Lower leg skin (tissue), 4 donors: ENCODE results near the gene GPR37. TPM values are rescaled to one million over a fixed set of nuclear protein-coding genes. Genes with fewer than 3 reads are reported as not detected.

Experiments
- DNase-seq, 2 donors: peaks; one replicate each; pipeline ENCODE4 v3.0.0-alpha.2; 2019; ENCODE audit warnings: low spot score in 2 of 2
- H3K4me3 ChIP-seq: fragments of 200-600 bp; sonication (generic); 2 replicates; pipeline ENCODE4 v1.5.1; 2017; ENCODE audit warnings: mild to moderate bottlenecking, low read depth; ENCODE audit not compliant: poor library complexity, severe bottlenecking
- POLR2A ChIP-seq, 2 donors: fragments of 450-650 bp; IDR thresholded peaks; one replicate each; pipeline ENCODE4 v1.6.1; 2016 to 2017; ENCODE audit warnings: antibody characterized with exemption in 2 of 2, mild to moderate bottlenecking in 1 of 2, moderate library complexity in 1 of 2
- WGBS, 2 donors: methylation state at CpG; one replicate each; pipeline ENCODE4 v1.1.5; 2018; 5-methylcytosine and 5-hydroxymethylcytosine counted together
- intact Hi-C: fragments of 100-400 bp; cut with DNase I; formaldehyde crosslinking; loops from one replicate; pipeline ENCODE4 v1.15.0; 2023; ENCODE audit warnings: low total_unique reads
- total RNA-seq, 4 donors: library from RNA; depleted of rRNA; stranded (reverse); fragments of >200 nt; gene quantifications; one replicate each; pipeline ENCODE4 v1.1.0, GENCODE V29; 2016
- TF ChIP-seq, protein P1 (sequence below), 3 donors: fragments of 450-650 bp; IDR thresholded peaks; one replicate each; pipeline ENCODE4 v1.5.1; 2016; ENCODE audit warnings: antibody characterized with exemption in 3 of 3, mild to moderate bottlenecking in 3 of 3, moderate library complexity in 2 of 3

The GPR37 gene
- total RNA-seq, 4 donors from 2014 or later, result 3.9 to 8.0 (median 5.3) TPM

DNA sequence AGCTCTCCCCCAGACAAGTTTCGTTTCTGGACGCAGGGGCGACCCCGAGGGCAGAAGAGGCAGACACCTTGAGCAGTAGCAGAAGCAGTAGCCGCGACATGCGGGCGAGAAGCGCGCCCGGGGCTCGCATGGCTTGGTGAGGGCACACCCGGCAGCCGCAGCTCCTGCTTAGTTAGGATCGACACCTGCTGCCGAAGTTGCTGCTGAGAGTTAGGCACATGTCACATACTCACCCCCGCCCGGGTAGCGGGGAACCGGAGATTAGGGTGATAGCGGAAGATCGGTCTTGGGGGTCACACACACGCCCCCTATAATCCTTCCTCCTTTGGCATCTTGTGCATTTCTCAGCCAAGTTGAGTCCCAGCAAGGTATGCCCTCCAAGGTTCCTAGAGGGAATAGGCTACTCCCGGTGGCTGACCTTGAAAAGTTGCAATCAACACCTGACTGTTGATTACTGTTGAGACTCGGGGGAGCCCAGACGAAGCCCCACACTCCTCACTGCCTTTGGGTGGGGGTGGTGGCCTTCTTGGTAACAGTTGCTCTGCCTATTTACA is 668 bp downstream of the GPR37 start:
- intact Hi-C loops, result no loop called here
- no peak for TF ChIP-seq POLR2A (IDR thresholded peaks at IDR 0.05)
- TF ChIP-seq, protein P1, sequence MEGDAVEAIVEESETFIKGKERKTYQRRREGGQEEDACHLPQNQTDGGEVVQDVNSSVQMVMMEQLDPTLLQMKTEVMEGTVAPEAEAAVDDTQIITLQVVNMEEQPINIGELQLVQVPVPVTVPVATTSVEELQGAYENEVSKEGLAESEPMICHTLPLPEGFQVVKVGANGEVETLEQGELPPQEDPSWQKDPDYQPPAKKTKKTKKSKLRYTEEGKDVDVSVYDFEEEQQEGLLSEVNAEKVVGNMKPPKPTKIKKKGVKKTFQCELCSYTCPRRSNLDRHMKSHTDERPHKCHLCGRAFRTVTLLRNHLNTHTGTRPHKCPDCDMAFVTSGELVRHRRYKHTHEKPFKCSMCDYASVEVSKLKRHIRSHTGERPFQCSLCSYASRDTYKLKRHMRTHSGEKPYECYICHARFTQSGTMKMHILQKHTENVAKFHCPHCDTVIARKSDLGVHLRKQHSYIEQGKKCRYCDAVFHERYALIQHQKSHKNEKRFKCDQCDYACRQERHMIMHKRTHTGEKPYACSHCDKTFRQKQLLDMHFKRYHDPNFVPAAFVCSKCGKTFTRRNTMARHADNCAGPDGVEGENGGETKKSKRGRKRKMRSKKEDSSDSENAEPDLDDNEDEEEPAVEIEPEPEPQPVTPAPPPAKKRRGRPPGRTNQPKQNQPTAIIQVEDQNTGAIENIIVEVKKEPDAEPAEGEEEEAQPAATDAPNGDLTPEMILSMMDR (IDR thresholded peaks at IDR 0.05), result no peak
- DNase-seq, result no peak
- 0 to 2% methylated on average over 10 to 26 of the region's 26 CpGs for WGBS, 2 donors
- H3K4me3 ChIP-seq, result peak overlapping the region; percentile 43

DNA sequence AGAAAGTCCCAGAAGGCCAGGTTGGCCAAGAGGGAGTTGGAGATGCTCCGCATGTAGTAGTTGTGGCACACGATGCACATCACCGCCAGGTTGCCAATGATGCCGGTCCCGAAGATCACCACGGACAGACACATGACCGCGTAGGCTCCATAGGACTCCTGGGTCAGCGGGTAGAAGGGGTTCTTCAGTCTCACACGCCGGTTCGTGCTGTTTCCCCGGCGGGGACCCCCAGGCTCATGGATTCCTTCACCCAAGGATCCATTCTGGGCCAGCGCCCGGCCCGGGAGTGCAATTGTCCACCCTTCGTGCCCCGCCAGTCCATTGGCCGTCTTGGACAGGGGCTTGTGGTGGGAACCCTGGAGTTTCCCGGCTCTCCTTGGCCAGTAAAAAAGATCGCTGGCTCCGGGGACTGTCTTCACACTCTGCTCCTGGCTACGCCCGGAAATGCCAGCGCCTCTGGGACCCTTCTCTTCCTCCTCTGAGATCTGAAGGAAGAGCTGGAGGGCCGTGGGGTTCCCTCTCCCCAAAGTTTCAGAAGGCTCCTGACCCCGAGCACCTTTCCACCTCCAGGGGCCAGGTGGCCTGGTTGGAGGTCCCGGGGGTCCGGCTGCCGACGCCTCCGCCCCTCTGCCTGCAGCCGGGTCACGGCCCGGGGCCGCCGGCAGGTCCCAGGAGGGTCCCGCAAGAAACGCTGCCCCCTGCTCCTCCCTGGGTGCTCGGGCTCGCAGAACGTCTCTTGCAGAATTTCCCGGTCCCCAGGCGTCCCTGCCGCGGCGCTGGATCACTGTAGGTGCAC is 1.3 kb downstream of the GPR37 start:
- H3K4me3 ChIP-seq, result peak overlapping the region; percentile 43
- WGBS, 2 donors, result 9 to 10% methylated on average over 27 to 48 of the region's 48 CpGs
- no peak for DNase-seq
- intact Hi-C loops, result no loop called here
- TF ChIP-seq, protein P1 (IDR thresholded peaks at IDR 0.05), result no peak
- TF ChIP-seq POLR2A (IDR thresholded peaks at IDR 0.05), result no peak

DNA sequence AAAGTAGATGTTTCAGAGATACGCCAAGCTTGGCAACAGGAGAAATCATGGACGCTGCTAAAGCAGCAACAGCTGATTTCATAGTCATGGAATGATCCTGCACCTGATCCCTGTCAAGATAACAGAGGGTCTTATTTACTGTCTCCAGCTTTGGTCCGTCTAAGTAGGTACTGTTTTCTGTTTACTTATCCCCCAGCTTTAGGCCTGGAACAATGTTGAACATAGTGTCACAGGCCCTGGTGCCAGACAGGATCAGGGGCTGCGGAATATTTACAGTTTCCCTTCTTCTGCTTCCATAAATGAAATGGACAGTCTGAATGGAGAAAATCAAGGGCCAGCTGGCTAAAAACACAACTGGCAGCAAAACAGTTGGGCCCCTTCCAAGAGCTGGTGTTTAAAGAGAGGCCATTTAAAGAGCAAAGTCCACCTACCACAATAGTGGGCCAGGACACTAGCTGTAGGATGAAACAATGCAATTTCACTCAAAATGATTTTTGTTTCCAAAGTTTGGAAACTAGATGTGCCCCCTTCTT is 2.9 kb downstream of the GPR37 start:
- no peak overlapping the region for H3K4me3 ChIP-seq
- WGBS, 2 donors, result 55 to 64% methylated on average over 4 of the region's 4 CpGs
- no peak for DNase-seq
- intact Hi-C loops, result no loop called here
- TF ChIP-seq, protein P1 (IDR thresholded peaks at IDR 0.05), result no peak
- TF ChIP-seq POLR2A (IDR thresholded peaks at IDR 0.05), result no peak

DNA sequence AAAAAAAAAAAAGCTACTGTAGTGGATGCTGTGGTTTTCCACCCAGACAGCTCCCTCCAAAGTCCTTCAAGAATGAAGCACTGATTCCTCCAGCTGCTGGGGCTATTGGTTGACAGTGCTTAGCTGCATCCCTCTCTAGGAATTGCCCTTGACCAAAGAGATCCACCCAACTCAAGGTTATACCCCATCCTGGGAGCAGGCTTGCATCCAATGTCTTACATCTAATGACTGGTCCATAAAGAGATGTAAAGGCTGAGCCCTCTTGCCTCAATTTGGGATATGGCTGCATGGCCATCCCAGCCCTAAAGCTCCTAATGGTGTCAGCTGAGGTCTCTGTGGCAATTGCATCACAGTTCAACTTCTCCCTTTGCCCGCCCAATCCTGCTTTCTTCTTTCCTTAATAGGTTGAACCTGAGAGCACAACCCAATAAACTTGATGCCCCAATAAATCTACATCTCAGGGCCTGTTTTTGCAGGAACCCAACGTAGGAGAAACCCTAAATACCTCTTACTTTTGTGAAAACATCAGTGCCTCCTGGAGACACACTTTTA is 4.4 kb downstream of the GPR37 start:
- 66 to 69% methylated on average over 2 of the region's 2 CpGs for WGBS, 2 donors
- DNase-seq, result no peak
- no peak overlapping the region for H3K4me3 ChIP-seq
- intact Hi-C loops, result no loop called here
- no peak for TF ChIP-seq POLR2A (IDR thresholded peaks at IDR 0.05)

DNA sequence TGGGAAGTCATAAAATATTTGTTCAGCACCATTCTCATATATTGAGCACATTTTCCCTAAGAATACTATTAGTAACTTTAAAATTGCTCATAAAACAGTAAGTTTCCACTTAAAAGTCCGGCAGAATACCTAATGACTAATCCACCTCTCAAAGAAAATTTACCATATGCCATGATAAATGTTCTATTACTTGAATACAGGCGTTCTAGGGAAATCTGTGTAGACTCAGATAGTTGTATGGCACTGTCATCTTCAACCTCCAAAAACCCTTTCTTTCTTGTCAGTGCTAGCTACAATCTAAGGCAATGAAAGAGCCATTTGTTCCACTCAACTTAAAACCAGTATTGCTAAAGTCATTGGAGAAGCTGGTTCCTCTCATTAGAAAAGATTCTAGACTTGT is 7.3 kb downstream of the GPR37 start:
- 75 to 83% methylated on average over 2 of the region's 2 CpGs for WGBS, 2 donors
- DNase-seq, result no peak
- H3K4me3 ChIP-seq, result no peak overlapping the region
- intact Hi-C loops, result no loop called here
- TF ChIP-seq POLR2A (IDR thresholded peaks at IDR 0.05), result no peak
- TF ChIP-seq, protein P1 (IDR thresholded peaks at IDR 0.05), result no peak

DNA sequence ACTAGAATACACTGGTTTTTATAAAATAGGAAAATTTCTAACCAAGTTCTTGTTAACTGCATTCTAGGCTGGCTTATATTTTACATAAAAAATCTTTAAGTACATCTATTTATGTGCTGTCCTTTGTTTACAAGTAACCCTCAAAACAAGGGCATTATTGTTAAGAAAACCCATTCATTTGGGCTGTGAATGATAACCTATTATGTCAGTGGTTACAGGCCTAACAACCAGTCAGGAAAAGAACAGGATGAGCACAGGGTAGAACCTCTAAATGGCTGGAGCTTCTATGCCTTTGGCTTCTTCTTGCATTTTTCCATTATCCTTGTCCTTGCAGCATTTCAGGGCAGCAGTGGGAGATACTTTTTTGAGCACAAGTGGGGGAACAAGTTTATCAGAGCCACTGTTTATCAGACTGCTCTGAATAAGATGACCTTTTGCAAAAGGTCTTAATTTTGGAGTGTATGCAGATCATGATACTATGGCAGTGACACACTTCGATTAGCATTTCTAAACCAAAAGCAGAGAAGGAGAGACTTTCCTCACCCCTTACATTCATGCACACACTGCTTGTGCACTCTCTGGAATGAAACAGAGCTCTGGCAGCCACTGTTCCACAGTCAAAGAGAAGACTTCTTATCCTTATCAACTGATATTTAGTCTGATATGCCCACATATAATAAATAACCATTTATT is 10.9 kb downstream of the GPR37 start:
- no peak for DNase-seq
- TF ChIP-seq, protein P1 (IDR thresholded peaks at IDR 0.05), result no peak
- no peak for TF ChIP-seq POLR2A (IDR thresholded peaks at IDR 0.05)
- 71 to 75% methylated on average over 1 of the region's 1 CpG for whole genome bisulfite sequencing, 2 donors
- H3K4me3 ChIP-seq, result no peak overlapping the region
- intact Hi-C loops, result no loop called here
